HG03442 (cell line): ENCODE results near the gene ZDHHC11.
"Not testable (repeated sequence)": the region's sequence is repeated elsewhere in the genome, so short reads cannot be mapped to it uniquely, and the experiment has no call there.

Experiments
- ATAC-seq: cut with Tn5 transposase; IDR thresholded peaks from one replicate; pipeline ENCODE4 v1.9.1; 2021; ENCODE audit warnings: mild to moderate bottlenecking, moderate library complexity; ENCODE audit not compliant: unreplicated experiment

ZDHHC11 gene

GRCh38 chr5:750226-750625 lies 100.6 kb downstream of the ZDHHC11 start:
- ATAC-seq = not testable (repeated sequence)

GRCh38 chr5:749101-749670 lies 101.6 kb downstream of the ZDHHC11 start:
- ATAC-seq = no peak

GRCh38 chr5:748011-748980 lies 102.5 kb downstream of the ZDHHC11 start:
- not testable (repeated sequence) for ATAC-seq

GRCh38 chr5:747303-747844 lies 103.4 kb downstream of the ZDHHC11 start:
- not testable (repeated sequence) for ATAC-seq

- no peak for ATAC-seq
These were observed 104.5 kb downstream of the ZDHHC11 start for GRCh38 chr5:746258-746761.
